HCT116 (cell line): ENCODE data around the gene ACOT7. TPM values are rescaled to one million over a fixed set of nuclear protein-coding genes. Genes with fewer than 3 reads are reported as not detected.
"Not testable (repeated sequence)": the region's sequence is repeated elsewhere in the genome, so short reads cannot be mapped to it uniquely, and the experiment has no call there.

Experiments used
- ATAC-seq: fragments of 200-7000 bp; cut with Tn5 transposase; 2 replicates; pipeline ENCODE4 v1.9.1; 2020; ENCODE audit warnings: mild to moderate bottlenecking, moderate library complexity
- BruUV-seq: library from RNA; stranded (reverse); fragments of 400-500 nt; replicated peaks from 2 replicates; lab custom pipeline; 2021; lab: Mats Ljungman, UMichigan
- CTCF ChIA-PET: fragments of 300-600 bp; sonication (Branson Sonifier 250); formaldehyde crosslinking; loops from one replicate; lab custom pipeline; 2021; ENCODE audit warnings: antibody characterized with exemption; lab: Charles Lee
- POLR2A ChIA-PET: fragments of 300-600, 350-600 bp; sonication (Branson Sonifier 250); formaldehyde crosslinking; loops from one replicate; lab custom pipeline; 2021; ENCODE audit warnings: antibody characterized with exemption; lab: Charles Lee
- RAD21 ChIA-PET, 2 experiments: fragments of 300-600 bp; sonication (Branson Sonifier 250); formaldehyde crosslinking; loops; one replicate each; lab custom pipeline; 2023; ENCODE audit warnings: low total read pairs in 2 of 2; ENCODE audit not compliant: uncharacterized antibody in 2 of 2, unreplicated experiment in 2 of 2, low non-redundant PET in 1 of 2; lab: Charles Lee
- DNase-seq: peaks from one replicate; pipeline ENCODE4 v3.0.0-alpha.2; 2010; ENCODE audit warnings: low read depth, low spot score
- H2AFZ ChIP-seq: fragments of 200-600 bp; shearing (Covaris generic), sonication (generic); 2 replicates; pipeline ENCODE4 v1.6.1; 2017; ENCODE audit warnings: low read depth, mixed run types, mixed read lengths, antibody characterized with exemption, low read length; ENCODE audit not compliant: poor library complexity, severe bottlenecking
- H3K27ac ChIP-seq: 2 replicates; pipeline ENCODE4 v1.5.1; 2012; ENCODE audit warnings: low read depth, low read length
- H3K27me3 ChIP-seq: fragments of 200-600 bp; sonication (generic); 2 replicates; pipeline ENCODE4 v1.6.1; 2016; ENCODE audit warnings: mixed run types, low read length, mixed read lengths; ENCODE audit not compliant: insufficient read depth
- H3K36me3 ChIP-seq, 2 experiments: fragments of 200-500 bp in 1 of 2; fragments of 200-600 bp in 1 of 2; sonication (Bioruptor generic) in 1 of 2; sonication (generic) in 1 of 2; 2 replicates each; pipeline versions ENCODE4 v1.5.1 to v1.6.1; 2014 to 2016; ENCODE audit warnings: low read length in 2 of 2, inconsistent platforms in 1 of 2, mixed read lengths in 1 of 2, mixed run types in 1 of 2; ENCODE audit not compliant: insufficient read depth in 2 of 2, control insufficient read depth in 1 of 2
- H3K4me1 ChIP-seq, 2 experiments: fragments of 200-600 bp in 1 of 2; sonication (generic) in 1 of 2; 2 replicates each; pipeline versions ENCODE4 v1.5.1 to v1.6.1; 2012 to 2017; ENCODE audit warnings: low read length in 2 of 2, inconsistent platforms in 1 of 2, mild to moderate bottlenecking in 1 of 2, mixed read lengths in 1 of 2, mixed run types in 1 of 2, moderate library complexity in 1 of 2; ENCODE audit not compliant: insufficient read depth in 2 of 2, control insufficient read depth in 1 of 2
- H3K4me2 ChIP-seq: fragments of 200-600 bp; sonication (generic); 2 replicates; pipeline ENCODE4 v1.6.1; 2017; ENCODE audit warnings: mixed run types, low read length, mixed read lengths
- H3K4me3 ChIP-seq, 2 experiments: fragments of 200-600 bp in 1 of 2; sonication (generic) in 1 of 2; replicated peaks in 1 of 2; 2 replicates each; pipeline ENCODE4 v1.5.1; 2011 to 2016; ENCODE audit warnings: low read length in 2 of 2, control low read depth in 1 of 2, low read depth in 1 of 2, mild to moderate bottlenecking in 1 of 2, mixed read lengths in 1 of 2, mixed run types in 1 of 2
- H3K79me2 ChIP-seq: fragments of 200-600 bp; sonication (generic); 2 replicates; pipeline ENCODE4 v1.6.1; 2017; ENCODE audit warnings: mild to moderate bottlenecking, mixed run types, low read length, moderate library complexity, mixed read lengths; ENCODE audit not compliant: insufficient read depth
- H3K9ac ChIP-seq: fragments of 200-600 bp; sonication (generic); 2 replicates; pipeline ENCODE4 v1.6.1; 2016; ENCODE audit warnings: low read length, mixed read lengths
- H3K9me2 ChIP-seq: fragments of 200-600 bp; sonication (generic), shearing (Covaris generic); 2 replicates; pipeline ENCODE4 v1.6.1; 2017; ENCODE audit warnings: mixed run types, mild to moderate bottlenecking, moderate library complexity; ENCODE audit not compliant: insufficient read depth
- H3K9me3 ChIP-seq, 2 experiments: fragments of 200-500 bp in 1 of 2; fragments of 200-600 bp in 1 of 2; sonication (Bioruptor generic) in 1 of 2; sonication (generic) in 1 of 2; 2 replicates each; pipeline ENCODE4 v1.6.1; 2014 to 2017; ENCODE audit warnings: low read length in 2 of 2, mixed read lengths in 2 of 2, inconsistent platforms in 1 of 2, low read depth in 1 of 2, mild to moderate bottlenecking in 1 of 2, mixed run types in 1 of 2, moderate library complexity in 1 of 2; ENCODE audit not compliant: control insufficient read depth in 1 of 2, insufficient read depth in 1 of 2
- H4K20me1 ChIP-seq: fragments of 200-600 bp; sonication (generic), shearing (Covaris generic); 2 replicates; pipeline ENCODE4 v1.6.1; 2017; ENCODE audit warnings: mixed run types, mild to moderate bottlenecking, moderate library complexity; ENCODE audit not compliant: insufficient read depth
- CBX3 ChIP-seq: IDR thresholded peaks from 2 replicates; pipeline ENCODE4 v1.6.1; 2012; ENCODE audit warnings: low read depth
- RAD21 ChIP-seq: IDR thresholded peaks from 2 replicates; pipeline ENCODE4 v1.6.1; 2012; ENCODE audit warnings: low read depth, mild to moderate bottlenecking
- intact Hi-C: fragments of 100-400 bp; cut with micrococcal nuclease; formaldehyde crosslinking; loops from 2 replicates; pipeline ENCODE4 v1.10.0; 2022
- total RNA-seq: library from RNA; stranded (reverse); gene quantifications from one replicate; pipeline ENCODE4 v1.2.1, GENCODE V29; 2021; ENCODE audit not compliant: unreplicated experiment
- TF ChIP-seq, protein P1 (sequence below), 3 experiments: fragments of 200-600 bp in 1 of 3; sonication (generic) in 1 of 3; IDR thresholded peaks in 2 of 3; conservative IDR thresholded peaks in 1 of 3; 2 replicates each; pipeline ENCODE4 v1.5.1; 2012 to 2017; ENCODE audit warnings: low read depth in 2 of 3, low read length in 2 of 3, antibody characterized with exemption in 1 of 3, borderline replicate concordance in 1 of 3, control low read depth in 1 of 3, mild to moderate bottlenecking in 1 of 3, mixed read lengths in 1 of 3, mixed run types in 1 of 3, moderate library complexity in 1 of 3; ENCODE audit not compliant: insufficient read depth in 1 of 3

The ACOT7 gene
- total RNA-seq, 1 experiment from 2014 or later = 162 TPM

GRCh38 chr1:6396998-6397397 is 3.4 kb upstream of the ACOT7 start:
- intact Hi-C loops = loop anchor here (2.0 kb wide), 1 partner anchor 48 kb away; no protein-coding TSS in a partner anchor

DNA sequence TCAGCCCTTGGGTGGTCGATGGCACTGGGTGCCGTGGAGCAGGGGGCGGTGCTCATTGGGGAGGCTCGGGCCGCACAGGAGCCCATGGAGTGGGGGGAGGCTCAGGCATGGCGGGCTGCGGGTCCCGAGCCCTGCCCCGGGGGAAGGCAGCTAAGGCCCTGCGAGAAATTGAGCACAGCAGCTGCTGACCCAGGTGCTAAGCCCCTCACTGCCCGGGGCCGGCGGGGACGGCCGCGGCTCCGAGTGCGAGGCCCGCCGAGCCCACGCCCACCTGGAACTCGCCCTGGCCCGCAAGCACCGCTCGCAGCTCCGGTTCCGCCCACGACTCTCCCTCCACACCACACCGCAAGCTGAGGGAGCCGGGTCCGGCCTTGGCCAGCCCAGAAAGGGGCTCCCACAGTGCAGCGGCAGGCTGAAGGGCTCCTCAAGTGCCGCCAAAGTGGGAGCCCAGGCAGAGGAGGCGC is 2.2 kb upstream of the ACOT7 start:
- POLR2A ChIA-PET, H3K36me3 ChIP-seq, H3K9me3 ChIP-seq, H2AFZ ChIP-seq, H3K4me2 ChIP-seq, H4K20me1 ChIP-seq, H3K9ac ChIP-seq, H3K4me3 ChIP-seq, ATAC-seq, BruUV-seq, H3K27me3 ChIP-seq, H3K27ac ChIP-seq, DNase-seq, H3K9me2 ChIP-seq: not testable (repeated sequence)
- intact Hi-C loops = loop anchor here (2.0 kb wide), 1 partner anchor 47 kb away; no protein-coding TSS in a partner anchor
- peaks cover 8 to 28% of the 10 kb centered on the region in 2 experiments for H3K4me1 ChIP-seq
- CTCF ChIA-PET = interaction anchor here (1.3 to 1.4 kb wide), 2 partner anchors 33 to 42 kb away, joined by 3 to 4 read pairs; no protein-coding TSS in a partner anchor
- peaks cover 20% of the 10 kb centered on the region for H3K79me2 ChIP-seq
- RAD21 ChIA-PET = interaction anchor here in 1 of 2 experiments (1.2 kb wide), 1 partner anchor 33 kb away, joined by 4 read pairs; no protein-coding TSS in a partner anchor

More at GRCh38 chr1:6396998-6397397, 3.4 kb upstream of the ACOT7 start:
- Histone ChIP-seq H3K79me2 (peaks cover 8% of the 10 kb centered on the region), H2AFZ (no peak overlapping the region), H3K4me3 (no peak overlapping the region), H3K27ac (no peak overlapping the region), H3K36me3 (no peaks in the 10 kb centered on the region), H3K4me2 (no peak overlapping the region), H3K9me2 (no peaks in the 10 kb centered on the region), H3K27me3 (no peaks in the 10 kb centered on the region), H3K9ac (no peak overlapping the region), H3K9me3 (no peaks in the 10 kb centered on the region), H3K4me1 (peaks cover 5 to 19% of the 10 kb centered on the region in 2 experiments), H4K20me1 (no peaks in the 10 kb centered on the region)
- no TSS peak for BruUV-seq
- DNase-seq = no peak
- ChIA-PET RAD21 (interaction anchor here (0.7 to 1.2 kb wide), 2 partner anchors 34 to 48 kb away, joined by 3 to 4 read pairs; no protein-coding TSS in a partner anchor), POLR2A (no interaction called here), CTCF (interaction anchor here (0.8 to 1.3 kb wide), 3 partner anchors 11 to 152 kb away, joined by 3 read pairs; no protein-coding TSS in a partner anchor)
- ATAC-seq = no peak
- peak; percentile 81 for TF ChIP-seq RAD21
- no peak for TF ChIP-seq CBX3
- TF ChIP-seq, protein P1, sequence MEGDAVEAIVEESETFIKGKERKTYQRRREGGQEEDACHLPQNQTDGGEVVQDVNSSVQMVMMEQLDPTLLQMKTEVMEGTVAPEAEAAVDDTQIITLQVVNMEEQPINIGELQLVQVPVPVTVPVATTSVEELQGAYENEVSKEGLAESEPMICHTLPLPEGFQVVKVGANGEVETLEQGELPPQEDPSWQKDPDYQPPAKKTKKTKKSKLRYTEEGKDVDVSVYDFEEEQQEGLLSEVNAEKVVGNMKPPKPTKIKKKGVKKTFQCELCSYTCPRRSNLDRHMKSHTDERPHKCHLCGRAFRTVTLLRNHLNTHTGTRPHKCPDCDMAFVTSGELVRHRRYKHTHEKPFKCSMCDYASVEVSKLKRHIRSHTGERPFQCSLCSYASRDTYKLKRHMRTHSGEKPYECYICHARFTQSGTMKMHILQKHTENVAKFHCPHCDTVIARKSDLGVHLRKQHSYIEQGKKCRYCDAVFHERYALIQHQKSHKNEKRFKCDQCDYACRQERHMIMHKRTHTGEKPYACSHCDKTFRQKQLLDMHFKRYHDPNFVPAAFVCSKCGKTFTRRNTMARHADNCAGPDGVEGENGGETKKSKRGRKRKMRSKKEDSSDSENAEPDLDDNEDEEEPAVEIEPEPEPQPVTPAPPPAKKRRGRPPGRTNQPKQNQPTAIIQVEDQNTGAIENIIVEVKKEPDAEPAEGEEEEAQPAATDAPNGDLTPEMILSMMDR (IDR thresholded peaks at IDR 0.05 in 2 of 3, conservative IDR thresholded peaks at IDR 0.05 in 1 of 3; ENCODE audit: borderline replicate concordance in 1 of 3, insufficient read depth in 1 of 3, low read depth in 2 of 3, low read length in 2 of 3) = peak; percentile 30 to 72 (median 48); a peak in 5 of 6 replicates

GRCh38 chr1:6395130-6395529 is 1.6 kb upstream of the ACOT7 start:
- H3K27ac ChIP-seq, BruUV-seq, H3K27me3 ChIP-seq, H3K9ac ChIP-seq, H3K4me3 ChIP-seq, intact Hi-C loops, H4K20me1 ChIP-seq, RAD21 ChIA-PET, H3K4me2 ChIP-seq, H3K9me3 ChIP-seq, ATAC-seq, H3K9me2 ChIP-seq, H3K36me3 ChIP-seq, DNase-seq, H2AFZ ChIP-seq: not testable (repeated sequence)
- H3K79me2 ChIP-seq = peaks cover 27% of the 10 kb centered on the region
- CTCF ChIA-PET = interaction anchor here (1.1 to 1.7 kb wide), 3 partner anchors 32 to 47 kb away, joined by 3 to 4 read pairs (median 4); no protein-coding TSS in a partner anchor
- peaks cover 8 to 30% of the 10 kb centered on the region in 2 experiments for H3K4me1 ChIP-seq
- POLR2A ChIA-PET = interaction anchor here (2.0 kb wide), 1 partner anchor 28 kb away, joined by 6 read pairs; no protein-coding TSS in a partner anchor
